ENCODE measurements around the gene DOCK3. TPM values are rescaled to one million over a fixed set of nuclear protein-coding genes. Genes with fewer than 3 reads are reported as not detected.
"Not testable (repeated sequence)": the region's sequence is repeated elsewhere in the genome, so short reads cannot be mapped to it uniquely, and the experiment has no call there.

The DOCK3 gene
- total RNA-seq, 2 experiments from 2014 or later = 1.00 to 1.1 TPM

- DNase-seq; H3K36me3 Mint-ChIP-seq (ENCODE audit: low read depth); H3K4me1 Mint-ChIP-seq; POLR2A ChIA-PET; H3K9me3 Mint-ChIP-seq; H3K4me3 Mint-ChIP-seq; H3K27ac Mint-ChIP-seq: not testable (repeated sequence)
- peaks cover 15% of the 10 kb centered on the region for H3K27me3 Mint-ChIP-seq
- CTCF ChIA-PET = interaction anchor here (1.1 kb wide), 1 partner anchor 11 kb away, joined by 3 read pairs; no protein-coding TSS in a partner anchor
These were observed 226.4 kb downstream of the DOCK3 start for GRCh38 chr3:50901097-50901496.

GRCh38 chr3:50912746-50913145 is 238.0 kb downstream of the DOCK3 start:
- CTCF ChIA-PET = interaction anchor here (0.6 to 1.2 kb wide), 2 partner anchors 11 to 515 kb away, joined by 3 to 4 read pairs; no protein-coding TSS in a partner anchor
- POLR2A ChIA-PET = no interaction called here
- H3K27me3 Mint-ChIP-seq = peaks cover 28% of the 10 kb centered on the region
- no peak for DNase-seq
- H3K4me1 Mint-ChIP-seq = no peaks in the 10 kb centered on the region
- no peak overlapping the region for H3K27ac Mint-ChIP-seq
- no peak overlapping the region for H3K4me3 Mint-ChIP-seq
- H3K9me3 Mint-ChIP-seq = peaks cover 3% of the 10 kb centered on the region
- H3K36me3 Mint-ChIP-seq (ENCODE audit: low read depth) = no peaks in the 10 kb centered on the region

DNA sequence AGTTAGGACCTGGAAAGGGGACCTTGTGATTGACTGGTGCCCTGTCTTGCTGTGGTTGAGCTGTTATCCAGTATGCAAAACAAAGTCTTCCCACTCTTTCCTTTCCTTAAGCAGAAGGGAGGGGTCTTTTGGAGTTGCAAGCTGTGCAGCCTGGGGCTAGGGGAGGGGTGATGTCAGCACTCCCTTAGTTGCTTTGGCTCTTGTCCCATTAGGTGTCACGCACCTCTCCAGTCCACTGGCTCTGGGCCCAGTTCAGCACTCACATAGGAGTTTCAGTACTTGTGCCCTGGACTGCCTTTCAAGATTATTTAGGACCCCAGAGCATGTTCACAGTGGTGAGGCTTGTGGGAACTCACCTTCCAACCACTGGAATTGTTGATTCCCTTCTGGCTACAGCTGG is 238.5 kb downstream of the DOCK3 start:
- no peaks in the 10 kb centered on the region for H3K36me3 Mint-ChIP-seq (ENCODE audit: low read depth)
- no peak for DNase-seq
- ChIA-PET CTCF (interaction anchor here (1.2 kb wide), 1 partner anchor 12 kb away, joined by 3 read pairs; no protein-coding TSS in a partner anchor), POLR2A (no interaction called here)
- no peak overlapping the region for H3K27ac Mint-ChIP-seq
- no peak overlapping the region for H3K4me3 Mint-ChIP-seq
- H3K9me3 Mint-ChIP-seq = peaks cover under 1% of the 10 kb centered on the region
- no peaks in the 10 kb centered on the region for H3K4me1 Mint-ChIP-seq
- peaks cover 24% of the 10 kb centered on the region for H3K27me3 Mint-ChIP-seq

DNA sequence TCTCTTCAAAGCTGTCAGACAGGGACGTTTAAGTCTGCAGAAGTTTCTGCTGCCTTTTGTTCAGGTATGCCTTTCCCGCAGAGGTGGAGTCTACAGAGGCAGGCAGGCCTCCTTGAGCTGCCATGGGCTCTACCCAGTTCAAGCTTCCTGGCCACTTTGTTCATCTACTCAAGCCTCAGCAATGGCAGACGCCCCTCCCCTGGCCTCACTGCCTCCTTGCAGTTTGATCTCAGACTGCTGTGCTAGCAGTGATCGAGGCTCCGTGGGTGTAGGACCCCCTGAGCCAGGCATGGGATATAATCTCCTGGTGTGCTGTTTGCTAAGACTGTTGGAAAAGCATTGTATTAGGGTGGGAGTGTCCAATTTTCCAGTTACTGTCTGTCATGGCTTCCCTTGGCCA is 247.3 kb downstream of the DOCK3 start:
- DNase-seq; H3K4me1 Mint-ChIP-seq; H3K27ac Mint-ChIP-seq; CTCF ChIA-PET; POLR2A ChIA-PET; H3K9me3 Mint-ChIP-seq; H3K36me3 Mint-ChIP-seq (ENCODE audit: low read depth); H3K4me3 Mint-ChIP-seq: not testable (repeated sequence)
- peaks cover 17% of the 10 kb centered on the region for H3K27me3 Mint-ChIP-seq

- CTCF ChIA-PET = no interaction called here
- H3K27me3 Mint-ChIP-seq = peaks cover 16% of the 10 kb centered on the region
- H3K36me3 Mint-ChIP-seq (ENCODE audit: low read depth) = no peaks in the 10 kb centered on the region
- POLR2A ChIA-PET = no interaction called here
- no peak for DNase-seq
- H3K9me3 Mint-ChIP-seq = no peaks in the 10 kb centered on the region
- peaks cover 5% of the 10 kb centered on the region for H3K4me1 Mint-ChIP-seq
- no peak overlapping the region for H3K27ac Mint-ChIP-seq
- no peak overlapping the region for H3K4me3 Mint-ChIP-seq
These were observed 249.2 kb downstream of the DOCK3 start for GRCh38 chr3:50923955-50924354.

DNA sequence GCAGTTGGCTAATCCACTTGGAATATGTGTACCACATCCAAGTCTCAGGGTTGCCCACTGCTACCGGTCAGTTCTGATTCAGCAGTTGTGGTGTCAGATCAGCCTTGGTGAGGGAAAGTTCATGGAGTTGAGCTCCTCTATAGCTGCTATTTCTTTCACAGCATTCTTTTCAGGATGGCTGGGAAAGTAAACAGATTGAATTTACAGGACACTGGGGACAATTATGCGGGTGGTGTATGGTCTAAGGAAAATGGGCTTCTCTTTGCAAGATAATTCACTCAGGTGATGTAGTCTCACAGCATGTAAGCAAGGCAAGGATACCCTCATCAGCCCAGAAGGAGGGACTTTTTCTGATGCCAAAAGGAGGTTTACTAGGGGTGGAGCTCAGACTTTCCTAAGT is 249.9 kb downstream of the DOCK3 start:
- Mint-ChIP-seq H3K27ac (no peak overlapping the region), H3K36me3 (ENCODE audit: low read depth) (no peaks in the 10 kb centered on the region), H3K4me1 (peaks cover 5% of the 10 kb centered on the region), H3K27me3 (peaks cover 10% of the 10 kb centered on the region), H3K9me3 (no peaks in the 10 kb centered on the region), H3K4me3 (no peak overlapping the region)
- ChIA-PET CTCF (no interaction called here), POLR2A (no interaction called here)
- DNase-seq = no peak

- H3K27ac Mint-ChIP-seq = no peak overlapping the region
- no peak for DNase-seq
- CTCF ChIA-PET = no interaction called here
- no peaks in the 10 kb centered on the region for H3K27me3 Mint-ChIP-seq
- no peaks in the 10 kb centered on the region for H3K9me3 Mint-ChIP-seq
- peaks cover 5% of the 10 kb centered on the region for H3K4me1 Mint-ChIP-seq
- no peaks in the 10 kb centered on the region for H3K36me3 Mint-ChIP-seq (ENCODE audit: low read depth)
- no peak overlapping the region for H3K4me3 Mint-ChIP-seq
- POLR2A ChIA-PET = no interaction called here
These were observed 252.1 kb downstream of the DOCK3 start for GRCh38 chr3:50926868-50927267.

DNA sequence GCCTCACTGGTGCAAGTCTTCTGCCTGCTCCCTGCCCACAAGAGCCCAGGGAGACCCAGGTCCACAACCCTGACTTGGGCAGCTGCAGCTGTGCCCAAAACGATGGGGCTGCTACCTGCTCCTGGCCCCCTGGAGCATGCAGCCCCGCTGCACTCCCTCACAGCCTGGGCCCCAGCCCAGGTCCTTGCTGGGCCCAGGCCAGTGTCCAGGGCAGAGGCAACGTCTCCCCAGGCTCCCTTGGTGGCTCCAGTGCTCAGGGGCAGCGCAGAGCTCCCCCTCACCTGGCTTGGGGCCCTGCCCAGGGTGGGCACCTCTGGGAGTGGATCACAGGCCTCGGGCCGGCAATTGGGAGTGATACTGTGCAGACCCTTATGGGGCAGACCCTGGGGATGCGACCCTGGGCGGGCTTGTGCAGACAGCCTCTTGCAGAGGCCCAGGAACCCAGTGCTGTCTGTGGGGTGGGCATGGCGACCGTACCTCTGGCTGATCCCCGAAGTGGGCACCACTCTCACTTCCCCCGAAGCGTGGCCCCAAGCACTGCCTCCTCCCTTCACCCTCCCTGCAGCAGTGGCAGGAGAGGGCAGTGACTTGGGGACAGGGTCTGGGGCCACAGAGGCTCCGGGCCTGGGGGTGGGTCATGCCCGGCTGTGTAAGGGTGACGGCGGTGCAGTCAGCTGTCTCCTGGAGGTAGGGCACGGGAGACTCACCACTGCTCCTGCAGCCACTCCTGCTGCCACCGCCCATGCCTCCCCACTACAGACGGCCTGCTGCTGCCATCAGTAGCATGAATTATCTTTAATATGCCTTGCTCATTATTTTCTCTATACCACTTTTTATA is 255.9 kb downstream of the DOCK3 start:
- no peak overlapping the region for H3K27ac Mint-ChIP-seq
- no peak overlapping the region for H3K4me3 Mint-ChIP-seq
- peaks cover 5% of the 10 kb centered on the region for H3K4me1 Mint-ChIP-seq
- no peak for DNase-seq
- peaks cover 1% of the 10 kb centered on the region for H3K36me3 Mint-ChIP-seq (ENCODE audit: low read depth)
- POLR2A ChIA-PET = no interaction called here
- H3K9me3 Mint-ChIP-seq = peaks cover 11% of the 10 kb centered on the region
- CTCF ChIA-PET = no interaction called here
- H3K27me3 Mint-ChIP-seq = no peaks in the 10 kb centered on the region

DNA sequence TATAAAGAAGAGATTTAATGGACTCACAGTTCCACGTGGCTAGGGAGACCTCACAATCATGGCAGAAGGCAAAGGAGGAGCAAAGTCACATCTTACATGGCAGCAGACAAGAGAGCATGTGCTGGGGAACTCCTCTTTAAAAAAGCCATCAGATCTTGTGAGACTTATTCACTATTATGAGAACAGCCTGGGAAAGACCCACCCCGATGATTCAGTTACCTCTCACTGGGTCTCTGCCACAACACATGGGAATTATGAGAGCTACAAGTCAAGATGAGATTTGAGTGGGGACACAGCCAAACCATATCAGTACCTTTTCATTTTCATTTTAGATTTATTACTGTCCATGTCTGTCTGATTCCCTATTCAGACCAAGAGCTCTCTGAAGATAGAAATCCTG is 258.2 kb downstream of the DOCK3 start:
- CTCF ChIA-PET; H3K4me3 Mint-ChIP-seq; H3K4me1 Mint-ChIP-seq; H3K36me3 Mint-ChIP-seq (ENCODE audit: low read depth); POLR2A ChIA-PET; H3K27me3 Mint-ChIP-seq; DNase-seq; H3K27ac Mint-ChIP-seq: not testable (repeated sequence)
- H3K9me3 Mint-ChIP-seq = peaks cover 18% of the 10 kb centered on the region

GRCh38 chr3:50936389-50936788 is 261.7 kb downstream of the DOCK3 start:
- Mint-ChIP-seq H3K36me3 (ENCODE audit: low read depth) (peaks cover 3% of the 10 kb centered on the region), H3K27me3 (peaks cover 15% of the 10 kb centered on the region), H3K4me3 (no peak overlapping the region), H3K27ac (no peak overlapping the region), H3K4me1 (no peaks in the 10 kb centered on the region), H3K9me3 (peaks cover 18% of the 10 kb centered on the region)
- ChIA-PET CTCF (no interaction called here), POLR2A (interaction anchor here (0.6 kb wide), 1 partner anchor 332 kb away, joined by 4 read pairs; no protein-coding TSS in a partner anchor)
- no peak for DNase-seq

DNA sequence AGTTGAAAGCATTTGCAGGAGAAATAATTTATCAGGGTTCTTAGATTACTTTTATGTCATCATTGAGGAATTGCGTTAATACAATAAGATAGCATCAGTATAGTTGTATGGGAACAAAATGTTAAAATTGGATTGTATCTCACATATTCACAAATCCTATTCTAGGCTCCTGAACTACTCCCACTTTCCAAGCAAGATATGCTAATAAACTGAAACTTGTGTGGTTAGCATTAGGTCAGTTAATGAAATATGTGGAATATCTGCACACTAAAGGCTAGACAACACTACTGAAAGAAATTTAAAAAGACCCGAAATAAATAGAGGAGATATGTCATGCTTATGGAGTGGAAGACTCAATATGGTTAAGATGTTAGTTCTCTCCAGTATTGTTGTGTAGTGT is 272.7 kb downstream of the DOCK3 start:
- peaks cover 15% of the 10 kb centered on the region for H3K4me1 Mint-ChIP-seq
- H3K27me3 Mint-ChIP-seq = peaks cover 4% of the 10 kb centered on the region
- peaks cover 1% of the 10 kb centered on the region for H3K36me3 Mint-ChIP-seq (ENCODE audit: low read depth)
- POLR2A ChIA-PET = no interaction called here
- no peak for DNase-seq
- no peak overlapping the region for H3K27ac Mint-ChIP-seq
- no peaks in the 10 kb centered on the region for H3K9me3 Mint-ChIP-seq
- H3K4me3 Mint-ChIP-seq = no peak overlapping the region
- CTCF ChIA-PET = no interaction called here

- Mint-ChIP-seq H3K4me3 (peak overlapping the region; percentile 62), H3K9me3 (no peaks in the 10 kb centered on the region), H3K27ac (peak overlapping the region; percentile 90), H3K4me1 (peaks cover 15% of the 10 kb centered on the region), H3K36me3 (ENCODE audit: low read depth) (peaks cover 1% of the 10 kb centered on the region), H3K27me3 (peaks cover 6% of the 10 kb centered on the region)
- CTCF ChIA-PET = interaction anchor here (1.3 kb wide), 1 partner anchor 38 kb away, joined by 3 read pairs; no protein-coding TSS in a partner anchor
- no peak for DNase-seq
- POLR2A ChIA-PET = no interaction called here
These were observed 275.9 kb downstream of the DOCK3 start for GRCh38 chr3:50950591-50950990.

DNA sequence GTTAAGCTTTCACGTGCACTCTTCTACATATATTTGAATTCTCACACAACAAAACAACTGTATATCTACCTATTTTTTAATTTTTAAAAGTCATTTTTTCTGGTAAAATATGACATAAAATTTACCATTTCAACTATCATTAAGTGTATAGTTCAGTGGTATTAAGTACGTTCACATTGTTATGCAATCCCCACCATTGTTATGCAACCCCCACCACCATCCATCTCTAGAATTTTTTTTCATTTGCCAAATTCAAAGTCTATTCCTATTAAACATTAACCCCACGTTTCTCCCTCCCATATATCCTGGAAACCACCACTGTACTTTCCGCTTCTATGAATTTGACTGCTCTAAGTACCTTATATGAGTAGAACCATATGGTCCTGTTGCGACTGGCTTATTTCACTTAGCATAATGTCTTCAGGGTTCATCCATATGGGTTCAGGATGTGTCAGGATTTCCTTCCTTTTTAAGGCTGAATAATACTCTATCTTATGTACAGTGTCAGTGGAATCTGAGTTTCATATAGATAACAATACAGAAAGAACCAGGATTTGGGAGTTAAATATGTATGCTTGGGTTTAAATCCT is 279.2 kb downstream of the DOCK3 start:
- peaks cover 14% of the 10 kb centered on the region for H3K27me3 Mint-ChIP-seq
- no peak overlapping the region for H3K4me3 Mint-ChIP-seq
- ChIA-PET CTCF (no interaction called here), POLR2A (no interaction called here)
- no peak for DNase-seq
- H3K9me3 Mint-ChIP-seq = no peaks in the 10 kb centered on the region
- peaks cover 15% of the 10 kb centered on the region for H3K4me1 Mint-ChIP-seq
- H3K27ac Mint-ChIP-seq = no peak overlapping the region
- peaks cover 1% of the 10 kb centered on the region for H3K36me3 Mint-ChIP-seq (ENCODE audit: low read depth)
